ENCODE measurements around the gene SAMD3. TPM values are rescaled to one million over a fixed set of nuclear protein-coding genes. Genes with fewer than 3 reads are reported as not detected.
"Not testable (repeated sequence)": the region's sequence is repeated elsewhere in the genome, so short reads cannot be mapped to it uniquely, and the experiment has no call there.

Gene SAMD3
- total RNA-seq, 1 experiment from 2014 or later = not detected

- DNase-seq (ENCODE audit: low read depth, low spot score) = no peak
Measured at GRCh38 chr6:130156908-130157307, 65.8 kb downstream of the SAMD3 start.

DNA sequence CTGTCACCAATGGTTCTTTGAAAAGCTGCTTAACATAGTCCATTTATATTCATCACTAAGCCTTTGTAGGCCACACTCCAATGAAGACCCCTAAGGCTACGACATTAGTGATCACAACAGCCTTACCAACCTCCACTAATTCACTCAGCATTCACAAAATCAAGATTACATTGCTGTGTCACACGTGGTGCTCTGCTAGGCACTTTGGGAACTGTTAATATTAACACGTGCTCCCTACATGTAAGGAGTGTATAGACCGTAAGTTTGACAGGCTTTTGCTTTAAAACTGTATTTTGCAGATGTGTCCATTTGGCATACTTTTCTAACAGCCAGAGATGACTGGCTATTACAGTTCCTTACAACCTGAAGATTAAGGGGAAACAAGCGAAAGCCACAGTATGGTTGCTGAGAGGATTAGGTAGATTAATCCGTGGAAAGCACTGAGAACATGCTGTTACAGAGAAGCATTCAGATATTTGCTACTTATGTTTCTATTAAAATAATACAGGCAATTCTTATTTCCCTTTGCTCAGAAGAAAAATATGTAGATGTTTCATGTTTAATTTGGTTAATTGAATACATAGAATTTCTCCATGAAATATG is 69.7 kb downstream of the SAMD3 start:
- DNase-seq (ENCODE audit: low read depth, low spot score) = no peak
- in situ Hi-C loops (cut with HindIII; ENCODE audit: low pct_unique_long_range_greater_than_20kb, low sequenced_read_pairs) = no loop called here

More at GRCh38 chr6:130156908-130157307, 65.8 kb downstream of the SAMD3 start:
- in situ Hi-C loops (cut with HindIII; ENCODE audit: low pct_unique_long_range_greater_than_20kb, low sequenced_read_pairs) = no loop called here

DNA sequence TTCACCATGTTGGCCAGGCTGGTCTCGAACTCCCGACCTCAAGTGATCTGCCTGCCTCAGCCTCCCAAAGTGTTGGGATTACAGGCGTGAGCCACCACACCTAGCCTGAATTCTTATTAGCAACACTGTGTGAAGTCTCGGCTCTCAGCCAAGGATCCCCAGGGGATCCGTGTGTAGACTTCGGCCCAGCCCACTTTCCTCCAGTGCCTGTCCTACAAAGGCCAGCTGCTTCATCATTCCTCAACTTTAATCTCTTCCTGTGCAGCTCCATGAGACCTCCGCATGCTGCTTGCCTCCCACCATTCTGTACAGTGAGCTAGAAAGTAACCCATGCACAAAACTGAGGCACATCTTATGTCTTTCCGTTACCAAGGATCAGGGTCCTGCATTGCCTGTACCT is 71.8 kb downstream of the SAMD3 start:
- in situ Hi-C loops (cut with HindIII; ENCODE audit: low pct_unique_long_range_greater_than_20kb, low sequenced_read_pairs) = no loop called here
- no peak for DNase-seq (ENCODE audit: low read depth, low spot score)

DNA sequence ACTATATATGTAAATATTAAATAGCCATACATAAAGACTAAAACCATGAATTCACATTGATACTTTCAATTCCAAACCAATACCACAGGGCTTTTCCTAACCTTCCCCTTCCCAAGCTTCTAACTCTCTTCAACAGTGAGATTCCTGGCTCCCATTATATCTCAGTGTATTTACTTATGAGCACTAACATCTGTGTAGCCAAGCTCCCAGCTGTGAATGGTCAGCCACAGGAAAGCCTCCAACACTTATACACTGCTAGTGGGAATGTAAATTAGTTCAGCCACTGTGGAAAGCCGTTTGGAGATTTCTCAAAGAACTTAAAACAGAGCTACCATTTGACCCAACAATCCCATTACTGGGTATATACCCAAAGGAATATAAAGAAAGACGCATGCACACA is 73.7 kb downstream of the SAMD3 start:
- in situ Hi-C loops (cut with HindIII; ENCODE audit: low pct_unique_long_range_greater_than_20kb, low sequenced_read_pairs); DNase-seq (ENCODE audit: low read depth, low spot score): not testable (repeated sequence)

DNA sequence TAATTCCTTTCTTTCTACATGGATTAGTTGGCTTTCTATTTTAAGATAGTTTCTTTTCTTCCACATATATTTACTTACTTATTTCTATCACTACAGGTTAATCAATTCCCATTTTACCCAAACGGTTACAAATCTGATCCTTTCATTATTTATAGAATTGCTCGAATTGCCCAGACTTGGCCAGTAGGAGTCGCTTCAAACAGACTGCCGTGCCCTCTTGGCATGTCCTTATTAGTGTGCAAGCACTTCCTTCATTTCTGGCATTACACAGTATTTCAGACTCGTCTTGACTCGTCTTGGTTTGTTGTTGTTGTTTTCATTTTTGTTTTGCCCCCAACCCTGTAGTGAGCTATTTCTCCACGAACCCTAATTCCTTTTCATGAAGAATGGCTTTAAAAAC is 74.6 kb downstream of the SAMD3 start:
- DNase-seq (ENCODE audit: low read depth, low spot score) = peak; percentile 48
- in situ Hi-C loops (cut with HindIII; ENCODE audit: low pct_unique_long_range_greater_than_20kb, low sequenced_read_pairs) = no loop called here

- in situ Hi-C loops (cut with HindIII; ENCODE audit: low pct_unique_long_range_greater_than_20kb, low sequenced_read_pairs) = no loop called here
- no peak for DNase-seq (ENCODE audit: low read depth, low spot score)
Measured at GRCh38 chr6:130147111-130147510, 75.6 kb downstream of the SAMD3 start.

DNA sequence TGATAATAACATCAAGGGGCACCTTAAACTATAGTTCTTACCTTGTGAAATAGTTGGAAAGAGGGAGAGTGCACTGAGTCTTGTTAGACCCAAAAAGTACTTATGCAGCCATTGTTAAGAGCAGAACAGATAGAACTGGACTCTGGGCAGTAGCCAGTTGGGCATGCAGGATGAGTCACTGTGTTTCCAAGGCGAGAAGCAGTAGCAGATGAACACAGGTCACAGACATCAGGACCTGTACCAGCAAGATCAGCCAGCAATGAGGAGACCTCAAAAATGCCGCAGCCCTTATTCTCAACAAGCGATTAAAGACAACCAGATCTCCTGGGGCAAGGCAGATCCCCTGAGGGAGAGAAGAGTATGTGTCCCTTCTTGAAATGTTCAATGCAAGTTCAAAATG is 79.0 kb downstream of the SAMD3 start:
- no peak for DNase-seq (ENCODE audit: low read depth, low spot score)
- in situ Hi-C loops (cut with HindIII; ENCODE audit: low pct_unique_long_range_greater_than_20kb, low sequenced_read_pairs) = no loop called here

- in situ Hi-C loops (cut with HindIII; ENCODE audit: low pct_unique_long_range_greater_than_20kb, low sequenced_read_pairs) = no loop called here
- DNase-seq (ENCODE audit: low read depth, low spot score) = no peak
Measured at GRCh38 chr6:130140084-130140483, 82.7 kb downstream of the SAMD3 start.

GRCh38 chr6:130138909-130139242 is 83.9 kb downstream of the SAMD3 start:
- DNase-seq (ENCODE audit: low read depth, low spot score) = no peak
- in situ Hi-C loops (cut with HindIII; ENCODE audit: low pct_unique_long_range_greater_than_20kb, low sequenced_read_pairs) = no loop called here

- DNase-seq (ENCODE audit: low read depth, low spot score) = no peak
- in situ Hi-C loops (cut with HindIII; ENCODE audit: low pct_unique_long_range_greater_than_20kb, low sequenced_read_pairs) = no loop called here
Measured at GRCh38 chr6:130138116-130138908, 84.4 kb downstream of the SAMD3 start.

DNA sequence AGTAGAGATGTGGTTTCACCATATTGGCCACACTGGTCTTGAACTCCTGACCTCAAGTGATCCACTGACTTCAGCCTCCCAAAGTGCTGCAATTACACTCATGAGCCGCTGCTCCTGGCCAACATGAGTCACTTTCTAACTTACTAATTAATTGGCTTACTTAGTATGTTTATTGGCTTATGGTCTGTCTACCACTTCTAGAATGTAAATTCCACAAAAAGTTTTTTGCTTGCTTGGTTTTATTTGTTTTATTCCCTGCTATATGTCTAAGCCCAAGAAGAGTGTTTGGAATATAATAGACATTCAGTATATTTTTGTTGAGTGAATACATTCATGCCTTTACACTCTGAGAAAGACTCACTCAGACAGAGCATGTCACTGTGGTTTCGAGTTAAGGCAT is 86.0 kb downstream of the SAMD3 start:
- in situ Hi-C loops (cut with HindIII; ENCODE audit: low pct_unique_long_range_greater_than_20kb, low sequenced_read_pairs) = no loop called here
- DNase-seq (ENCODE audit: low read depth, low spot score) = no peak

- in situ Hi-C loops (cut with HindIII; ENCODE audit: low pct_unique_long_range_greater_than_20kb, low sequenced_read_pairs) = no loop called here
- DNase-seq (ENCODE audit: low read depth, low spot score) = no peak
Measured at GRCh38 chr6:130134582-130134981, 88.2 kb downstream of the SAMD3 start.

DNA sequence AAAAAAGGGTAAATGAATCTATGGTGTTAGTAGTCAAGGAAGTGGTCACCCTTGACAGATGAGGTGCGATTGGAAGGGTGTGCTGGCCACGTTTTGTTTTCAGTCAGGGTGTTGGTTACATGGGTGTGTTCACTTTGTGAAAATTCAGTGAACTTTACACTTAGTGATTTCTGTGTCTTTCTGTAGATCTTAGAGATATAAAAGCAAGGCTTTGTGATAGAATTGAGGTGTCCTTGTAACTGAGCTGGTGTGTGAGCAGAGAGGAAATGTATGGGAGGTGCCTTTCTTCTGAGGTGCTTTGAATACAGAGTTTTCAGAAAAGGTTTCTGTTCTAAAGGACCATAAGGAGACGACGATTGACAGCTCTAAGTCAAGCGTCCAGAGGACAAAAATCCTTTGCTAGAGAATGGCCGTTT is 90.5 kb downstream of the SAMD3 start:
- in situ Hi-C loops (cut with HindIII; ENCODE audit: low pct_unique_long_range_greater_than_20kb, low sequenced_read_pairs) = no loop called here
- no peak for DNase-seq (ENCODE audit: low read depth, low spot score)

GRCh38 chr6:130129762-130130246 is 92.9 kb downstream of the SAMD3 start:
- no peak for DNase-seq (ENCODE audit: low read depth, low spot score)
- in situ Hi-C loops (cut with HindIII; ENCODE audit: low pct_unique_long_range_greater_than_20kb, low sequenced_read_pairs) = no loop called here

GRCh38 chr6:130128326-130128725 is 94.4 kb downstream of the SAMD3 start:
- DNase-seq (ENCODE audit: low read depth, low spot score) = no peak
- in situ Hi-C loops (cut with HindIII; ENCODE audit: low pct_unique_long_range_greater_than_20kb, low sequenced_read_pairs) = no loop called here

- in situ Hi-C loops (cut with HindIII; ENCODE audit: low pct_unique_long_range_greater_than_20kb, low sequenced_read_pairs) = no loop called here
- no peak for DNase-seq (ENCODE audit: low read depth, low spot score)
Measured at GRCh38 chr6:130127195-130127594, 95.6 kb downstream of the SAMD3 start.

- in situ Hi-C loops (cut with HindIII; ENCODE audit: low pct_unique_long_range_greater_than_20kb, low sequenced_read_pairs) = no loop called here
- DNase-seq (ENCODE audit: low read depth, low spot score) = no peak
Measured at GRCh38 chr6:130122243-130122642, 100.5 kb downstream of the SAMD3 start.

GRCh38 chr6:130120731-130121130 is 102.0 kb downstream of the SAMD3 start:
- no peak for DNase-seq (ENCODE audit: low read depth, low spot score)
- in situ Hi-C loops (cut with HindIII; ENCODE audit: low pct_unique_long_range_greater_than_20kb, low sequenced_read_pairs) = no loop called here

- in situ Hi-C loops (cut with HindIII; ENCODE audit: low pct_unique_long_range_greater_than_20kb, low sequenced_read_pairs) = no loop called here
- no peak for DNase-seq (ENCODE audit: low read depth, low spot score)
Measured at GRCh38 chr6:130119211-130119610, 103.5 kb downstream of the SAMD3 start.
